BJ (cell line): ENCODE data around the gene ZDHHC4. TPM values are rescaled to one million over a fixed set of nuclear protein-coding genes. Genes with fewer than 3 reads are reported as not detected.

Experiments used
- CTCF ChIA-PET: fragments of 350-600 bp; formaldehyde crosslinking; extraction: SDS; loops from one replicate; lab custom pipeline; 2021; ENCODE audit warnings: antibody characterized with exemption, inconsistent platforms; lab: Yijun Ruan, JAX
- POLR2A ChIA-PET: fragments of 300-600 bp; sonication (Branson Sonifier 250); formaldehyde crosslinking; extraction: SDS; loops from one replicate; lab custom pipeline; 2021; ENCODE audit warnings: antibody characterized with exemption; lab: Charles Lee
- DNase-seq: peaks from one replicate; pipeline ENCODE4 v3.0.0-alpha.2; 2011; ENCODE audit warnings: low read depth
- H3K27me3 ChIP-seq: 2 replicates; pipeline ENCODE4 v1.6.0; 2011; ENCODE audit warnings: low read length; ENCODE audit not compliant: control insufficient read depth, insufficient read depth
- H3K36me3 ChIP-seq: 2 replicates; pipeline ENCODE4 v1.5.1; 2011; ENCODE audit warnings: low read length; ENCODE audit not compliant: control insufficient read depth, insufficient read depth
- H3K4me3 ChIP-seq: 2 replicates; pipeline ENCODE4 v1.5.1; 2011; ENCODE audit warnings: low read depth, mild to moderate bottlenecking, control low read depth, low read length
- polyA plus RNA-seq: library from polyadenylated mRNA; depleted of rRNA; stranded (reverse); fragments of >200 nt; gene quantifications from 2 replicates; pipeline ENCODE4 v1.2.3, GENCODE V29; 2011
- TF ChIP-seq, protein P1 (sequence below): IDR thresholded peaks from 2 replicates; pipeline ENCODE4 v1.5.1; 2011; ENCODE audit warnings: low read depth, mild to moderate bottlenecking, control low read depth, inconsistent platforms, low read length, moderate library complexity; ENCODE audit not compliant: insufficient read depth

The ZDHHC4 gene
- polyA plus RNA-seq, 1 experiment, result 116 TPM

DNA sequence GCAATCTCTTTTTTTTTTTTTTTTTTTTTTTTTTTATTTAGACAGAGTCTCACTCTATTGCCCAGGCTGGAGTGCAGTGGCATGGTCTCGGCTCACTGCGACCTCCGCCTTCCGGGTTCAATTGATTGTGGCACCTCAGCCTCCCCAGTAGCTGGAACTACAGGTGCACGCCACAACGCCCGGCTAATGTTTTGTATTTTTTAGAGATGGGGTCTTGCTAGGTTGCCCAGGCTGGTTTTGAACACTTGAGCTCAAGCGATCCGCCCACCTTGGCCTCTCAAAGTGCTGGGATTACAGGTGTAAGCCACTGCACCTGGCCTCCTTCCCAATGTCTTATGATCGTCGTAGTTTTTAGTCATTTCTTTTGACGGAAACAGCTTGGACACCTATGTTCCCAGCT lies 31.5 kb downstream of the ZDHHC4 start:
- no peaks in the 10 kb centered on the region for H3K27me3 ChIP-seq
- CTCF ChIA-PET, result interaction anchor here (1.2 kb wide), 1 partner anchor 19 kb away, joined by 3 read pairs; the partner anchor contains the start of gene INTS15
- H3K36me3 ChIP-seq, result peaks cover 3% of the 10 kb centered on the region; the same call in 1 of the 2 replicates
- POLR2A ChIA-PET, result no interaction called here
- TF ChIP-seq, protein P1, sequence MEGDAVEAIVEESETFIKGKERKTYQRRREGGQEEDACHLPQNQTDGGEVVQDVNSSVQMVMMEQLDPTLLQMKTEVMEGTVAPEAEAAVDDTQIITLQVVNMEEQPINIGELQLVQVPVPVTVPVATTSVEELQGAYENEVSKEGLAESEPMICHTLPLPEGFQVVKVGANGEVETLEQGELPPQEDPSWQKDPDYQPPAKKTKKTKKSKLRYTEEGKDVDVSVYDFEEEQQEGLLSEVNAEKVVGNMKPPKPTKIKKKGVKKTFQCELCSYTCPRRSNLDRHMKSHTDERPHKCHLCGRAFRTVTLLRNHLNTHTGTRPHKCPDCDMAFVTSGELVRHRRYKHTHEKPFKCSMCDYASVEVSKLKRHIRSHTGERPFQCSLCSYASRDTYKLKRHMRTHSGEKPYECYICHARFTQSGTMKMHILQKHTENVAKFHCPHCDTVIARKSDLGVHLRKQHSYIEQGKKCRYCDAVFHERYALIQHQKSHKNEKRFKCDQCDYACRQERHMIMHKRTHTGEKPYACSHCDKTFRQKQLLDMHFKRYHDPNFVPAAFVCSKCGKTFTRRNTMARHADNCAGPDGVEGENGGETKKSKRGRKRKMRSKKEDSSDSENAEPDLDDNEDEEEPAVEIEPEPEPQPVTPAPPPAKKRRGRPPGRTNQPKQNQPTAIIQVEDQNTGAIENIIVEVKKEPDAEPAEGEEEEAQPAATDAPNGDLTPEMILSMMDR, result no peak
- no peak for DNase-seq
- H3K4me3 ChIP-seq, result no peak overlapping the region

- 0 out of 2 replicates have a peak, but pooled peaks cover 1% of the 10 kb centered on the region for H3K36me3 ChIP-seq
- no peak overlapping the region for H3K4me3 ChIP-seq
- CTCF ChIA-PET, result interaction anchor here (1.6 kb wide), 1 partner anchor 10 kb away, joined by 7 read pairs; no protein-coding TSS in a partner anchor
- peaks cover 8% of the 10 kb centered on the region for H3K27me3 ChIP-seq
- no peak for DNase-seq
- POLR2A ChIA-PET, result no interaction called here
- TF ChIP-seq, protein P1, result no peak
These were observed 35.6 kb downstream of the ZDHHC4 start for GRCh38 chr7:6612819-6613218.

- no peaks in the 10 kb centered on the region for H3K36me3 ChIP-seq
- TF ChIP-seq, protein P1, result no peak
- DNase-seq, result no peak
- POLR2A ChIA-PET, result no interaction called here
- H3K27me3 ChIP-seq, result peaks cover 10% of the 10 kb centered on the region
- CTCF ChIA-PET, result interaction anchor here (1.0 kb wide), 1 partner anchor 13 kb away, joined by 3 read pairs; no protein-coding TSS in a partner anchor
- H3K4me3 ChIP-seq, result no peak overlapping the region
These were observed 36.5 kb downstream of the ZDHHC4 start for GRCh38 chr7:6613706-6614105.

GRCh38 chr7:6614953-6615722 lies 37.9 kb downstream of the ZDHHC4 start, which contains the start of gene ZNF853:
TSS of gene ZNF853 (plus strand) at chr7:6615610. CDS start at chr7:6616175, 565 bp downstream.
- no peaks in the 10 kb centered on the region for H3K36me3 ChIP-seq
- POLR2A ChIA-PET, result no interaction called here
- DNase-seq, result no peak
- CTCF ChIA-PET, result interaction anchor here (1.0 kb wide), 1 partner anchor 14 kb away, joined by 3 read pairs; no protein-coding TSS in a partner anchor
- H3K4me3 ChIP-seq, result peak within 1 kb of the TSS; percentile 47
- TF ChIP-seq, protein P1, result no peak
- H3K27me3 ChIP-seq, result peaks cover 10% of the 10 kb centered on the region

GRCh38 chr7:6615723-6616555 lies 38.7 kb downstream of the ZDHHC4 start:
- TF ChIP-seq, protein P1, result no peak
- CTCF ChIA-PET, result no interaction called here
- POLR2A ChIA-PET, result no interaction called here
- H3K4me3 ChIP-seq, result peak overlapping the region; percentile 47
- H3K27me3 ChIP-seq, result peaks cover 10% of the 10 kb centered on the region
- DNase-seq, result no peak
- H3K36me3 ChIP-seq, result no peaks in the 10 kb centered on the region
